KOPT-K1 (cell line): Measurements from ENCODE around the gene TBCD.

Experiments
- H3K27ac ChIP-seq: fragments of 200-600 bp; sonication (generic); 2 replicates; pipeline ENCODE4 v1.5.1; 2016; ENCODE audit warnings: antibody characterized with exemption, mild to moderate bottlenecking, low read depth, low read length; ENCODE audit not compliant: poor library complexity, severe bottlenecking
- H3K36me3 ChIP-seq: fragments of 200-600 bp; sonication (generic); 2 replicates; pipeline ENCODE4 v1.5.1; 2017; ENCODE audit warnings: antibody characterized with exemption, mild to moderate bottlenecking, low read length, moderate library complexity; ENCODE audit not compliant: insufficient read depth
- H3K9me3 ChIP-seq: fragments of 200-600 bp; sonication (generic); 2 replicates; pipeline ENCODE4 v1.5.1; 2017; ENCODE audit warnings: antibody characterized with exemption, low read length, mild to moderate bottlenecking; ENCODE audit not compliant: insufficient read depth, poor library complexity, severe bottlenecking

The TBCD gene

DNA sequence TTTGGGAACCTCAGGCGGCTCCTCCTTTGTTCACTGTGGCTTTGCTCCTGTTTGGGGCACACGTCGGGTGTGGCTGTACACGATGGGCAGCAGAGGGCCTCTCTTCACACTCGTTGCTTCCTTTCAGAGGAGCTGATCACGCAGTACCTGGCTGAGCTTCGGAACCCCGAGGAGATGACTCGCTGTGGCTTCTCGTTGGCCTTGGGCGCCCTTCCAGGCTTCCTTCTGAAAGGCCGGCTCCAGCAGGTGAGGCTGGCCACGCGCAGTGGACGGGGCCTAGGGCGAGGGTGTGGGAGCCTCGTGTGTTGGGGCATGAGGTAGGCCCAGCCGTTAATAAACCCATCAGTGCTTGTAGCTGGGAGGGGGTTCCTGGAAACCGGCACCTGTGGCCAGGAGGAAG, 172.9 kb downstream of the TBCD start:
- H3K27ac ChIP-seq = no peak overlapping the region
- H3K9me3 ChIP-seq = no peaks in the 10 kb centered on the region
- peaks cover 100% of the 10 kb centered on the region for H3K36me3 ChIP-seq

DNA sequence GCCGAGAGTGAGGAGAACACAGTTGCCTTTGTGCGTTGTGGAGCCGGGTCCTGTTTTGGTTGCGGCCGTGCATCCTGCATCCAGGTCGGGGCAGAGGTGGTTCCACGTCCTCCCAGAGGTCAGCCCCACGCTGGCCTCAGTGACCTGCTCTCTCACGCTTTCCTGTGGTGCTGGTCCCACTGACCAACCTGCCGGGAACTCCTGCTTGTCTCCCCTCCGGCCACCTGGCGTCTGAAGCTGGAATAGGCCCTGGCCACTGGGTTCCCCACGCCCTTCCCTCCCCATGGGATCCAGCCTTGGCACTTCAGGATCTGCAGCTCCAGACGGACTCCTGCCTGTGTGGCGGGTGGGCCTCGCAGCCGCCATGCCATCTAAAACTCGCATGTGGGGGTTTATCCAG, 173.5 kb downstream of the TBCD start:
- no peaks in the 10 kb centered on the region for H3K9me3 ChIP-seq
- no peak overlapping the region for H3K27ac ChIP-seq
- peaks cover 100% of the 10 kb centered on the region for H3K36me3 ChIP-seq

GRCh38 chr17:82926081-82926480, 174.2 kb downstream of the TBCD start:
- no peak overlapping the region for H3K27ac ChIP-seq
- peaks cover 100% of the 10 kb centered on the region for H3K36me3 ChIP-seq
- no peaks in the 10 kb centered on the region for H3K9me3 ChIP-seq

DNA sequence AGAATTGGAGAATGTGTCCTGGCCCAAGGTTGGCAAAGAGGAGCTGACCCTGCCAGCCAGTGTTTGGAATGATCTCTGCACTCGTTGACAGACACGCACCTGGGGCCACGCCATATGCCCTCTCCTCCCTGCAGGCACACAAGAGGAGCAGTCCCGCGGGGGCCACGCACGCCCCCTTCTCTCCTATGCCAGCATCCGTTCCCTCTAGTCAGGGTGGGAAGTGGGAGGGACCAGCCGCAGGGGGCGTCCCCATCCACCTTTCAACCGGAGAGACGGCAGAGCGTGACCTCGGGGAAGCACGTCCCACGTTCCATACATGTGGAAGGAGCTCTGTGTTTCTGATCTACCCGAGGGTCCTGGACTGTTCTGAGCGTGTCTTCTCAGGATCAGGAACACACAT, 174.9 kb downstream of the TBCD start:
- Histone ChIP-seq H3K27ac (no peak overlapping the region), H3K9me3 (no peaks in the 10 kb centered on the region), H3K36me3 (peaks cover 100% of the 10 kb centered on the region)

GRCh38 chr17:82927311-82927660, 175.4 kb downstream of the TBCD start:
- Histone ChIP-seq H3K27ac (no peak overlapping the region), H3K9me3 (no peaks in the 10 kb centered on the region), H3K36me3 (peaks cover 100% of the 10 kb centered on the region)

GRCh38 chr17:82927661-82928601, 176.1 kb downstream of the TBCD start:
- H3K36me3 ChIP-seq = peaks cover 100% of the 10 kb centered on the region
- no peaks in the 10 kb centered on the region for H3K9me3 ChIP-seq
- H3K27ac ChIP-seq = no peak overlapping the region

GRCh38 chr17:82929011-82929622, 177.3 kb downstream of the TBCD start:
- Histone ChIP-seq H3K36me3 (peaks cover 100% of the 10 kb centered on the region), H3K27ac (no peak overlapping the region), H3K9me3 (no peaks in the 10 kb centered on the region)

- H3K9me3 ChIP-seq = no peaks in the 10 kb centered on the region
- H3K36me3 ChIP-seq = peaks cover 100% of the 10 kb centered on the region
- no peak overlapping the region for H3K27ac ChIP-seq
Observed at GRCh38 chr17:82929676-82930042, 177.8 kb downstream of the TBCD start.

- Histone ChIP-seq H3K27ac (no peak overlapping the region), H3K9me3 (no peaks in the 10 kb centered on the region), H3K36me3 (peaks cover 100% of the 10 kb centered on the region)
Observed at GRCh38 chr17:82930043-82930923, 178.4 kb downstream of the TBCD start.

DNA sequence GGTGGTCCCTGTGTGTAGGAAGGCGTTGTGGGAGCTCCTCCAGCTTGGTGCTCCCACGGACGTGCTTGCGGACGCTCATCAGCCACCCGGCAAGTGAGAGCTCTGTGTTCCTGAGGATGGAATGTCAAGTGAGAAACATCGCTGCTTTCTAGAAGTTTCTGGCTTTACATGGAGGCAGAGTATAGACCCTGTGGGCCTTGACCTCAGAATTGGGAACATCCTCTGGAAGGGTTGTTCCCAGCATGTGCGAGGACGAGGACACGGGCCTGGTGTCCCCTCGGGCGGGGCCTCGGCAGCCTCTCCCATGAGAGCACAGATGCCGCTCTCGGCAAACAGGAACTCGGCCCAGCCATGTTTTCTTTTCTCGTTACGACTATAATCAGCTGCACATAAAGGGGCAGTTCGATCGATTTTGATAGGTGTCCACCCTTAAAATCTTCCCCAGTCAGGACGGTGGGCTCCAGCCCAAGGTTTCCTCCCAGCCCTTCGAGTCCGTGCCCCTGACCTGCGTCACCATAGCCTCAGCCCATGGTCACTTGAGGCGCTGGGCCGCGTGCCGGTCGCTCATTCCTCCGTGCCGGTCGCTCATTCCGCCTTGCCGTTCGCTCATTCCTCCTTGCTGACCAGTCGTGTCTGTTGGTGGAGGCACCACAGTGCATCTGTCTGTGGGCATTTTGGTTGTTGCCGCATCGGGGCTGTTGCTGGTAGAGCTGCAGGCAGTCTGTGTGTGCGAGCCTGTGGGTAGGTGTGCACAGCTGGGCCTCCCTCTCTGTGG, 179.2 kb downstream of the TBCD start:
- no peak overlapping the region for H3K27ac ChIP-seq
- H3K36me3 ChIP-seq = peaks cover 100% of the 10 kb centered on the region
- no peaks in the 10 kb centered on the region for H3K9me3 ChIP-seq

DNA sequence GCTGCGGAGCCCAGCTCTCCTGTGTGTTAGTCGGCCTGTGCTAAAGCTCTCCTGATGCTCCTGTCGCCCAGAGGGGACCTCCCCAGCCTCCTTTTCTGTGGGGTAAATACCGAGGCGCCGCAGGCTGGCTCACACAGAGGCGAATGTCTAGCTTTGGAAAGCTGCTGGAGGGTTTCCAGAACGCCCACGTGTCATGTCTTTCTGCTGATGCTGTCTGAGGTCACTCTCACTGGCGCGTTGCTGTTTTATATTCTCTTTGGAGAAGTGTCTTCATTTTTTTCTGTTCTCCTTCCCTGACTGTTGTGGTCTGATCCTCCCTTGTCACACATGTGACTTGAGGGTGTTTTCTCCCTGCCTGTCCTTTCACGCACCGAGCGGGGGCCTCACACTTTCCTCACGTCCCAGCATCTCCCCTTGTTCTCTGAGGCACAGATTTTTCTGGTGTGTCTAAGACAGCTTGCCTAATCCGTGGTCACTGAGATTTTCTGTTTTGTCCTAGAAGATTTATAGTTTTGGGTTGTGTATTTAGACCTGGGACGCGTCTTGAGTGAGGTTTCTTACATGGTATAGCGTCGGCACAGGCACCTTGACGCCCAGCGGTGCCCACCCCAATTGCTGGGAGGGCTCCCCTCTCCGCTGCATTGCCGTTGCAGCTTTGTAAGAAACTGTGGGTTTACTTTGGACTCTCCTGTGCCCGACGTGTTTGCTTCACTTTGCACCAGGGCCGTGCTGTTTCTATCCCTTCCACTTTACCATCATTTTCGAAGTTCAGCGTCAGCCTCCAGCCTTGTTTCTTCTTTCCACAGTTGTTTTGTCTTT, 180.0 kb downstream of the TBCD start:
- no peaks in the 10 kb centered on the region for H3K9me3 ChIP-seq
- peaks cover 100% of the 10 kb centered on the region for H3K36me3 ChIP-seq
- H3K27ac ChIP-seq = no peak overlapping the region

GRCh38 chr17:82932518-82933310, 180.8 kb downstream of the TBCD start:
- H3K9me3 ChIP-seq = no peaks in the 10 kb centered on the region
- H3K36me3 ChIP-seq = peaks cover 100% of the 10 kb centered on the region
- no peak overlapping the region for H3K27ac ChIP-seq

DNA sequence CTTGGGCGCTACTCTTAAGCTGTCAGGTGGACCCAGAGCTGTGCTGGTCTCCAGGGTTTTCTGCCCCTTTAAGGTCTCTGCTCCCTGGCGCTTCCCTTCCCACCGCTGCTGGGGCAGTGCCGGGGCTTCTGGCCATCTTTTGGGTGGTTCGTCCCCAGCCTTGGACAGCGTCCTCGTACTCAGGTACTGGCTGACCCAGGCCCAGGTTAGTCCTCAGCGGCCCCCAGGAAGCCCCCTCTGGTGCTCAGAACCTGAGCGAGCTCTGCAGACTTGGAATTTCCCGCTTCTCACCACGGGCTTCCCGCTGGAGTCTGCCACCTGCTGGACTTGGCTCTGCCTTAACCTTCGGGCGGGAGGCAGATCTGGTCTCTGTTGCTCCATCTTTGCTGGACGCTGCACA, 182.0 kb downstream of the TBCD start:
- peaks cover 100% of the 10 kb centered on the region for H3K36me3 ChIP-seq
- H3K9me3 ChIP-seq = no peaks in the 10 kb centered on the region
- no peak overlapping the region for H3K27ac ChIP-seq
